GM19328 (cell line): ENCODE results near the gene ABI3BP.

Experiments
- ATAC-seq: cut with Tn5 transposase; IDR thresholded peaks from one replicate; pipeline ENCODE4 v1.9.1; 2021; ENCODE audit warnings: mild to moderate bottlenecking, moderate library complexity; ENCODE audit not compliant: unreplicated experiment

ABI3BP gene

DNA sequence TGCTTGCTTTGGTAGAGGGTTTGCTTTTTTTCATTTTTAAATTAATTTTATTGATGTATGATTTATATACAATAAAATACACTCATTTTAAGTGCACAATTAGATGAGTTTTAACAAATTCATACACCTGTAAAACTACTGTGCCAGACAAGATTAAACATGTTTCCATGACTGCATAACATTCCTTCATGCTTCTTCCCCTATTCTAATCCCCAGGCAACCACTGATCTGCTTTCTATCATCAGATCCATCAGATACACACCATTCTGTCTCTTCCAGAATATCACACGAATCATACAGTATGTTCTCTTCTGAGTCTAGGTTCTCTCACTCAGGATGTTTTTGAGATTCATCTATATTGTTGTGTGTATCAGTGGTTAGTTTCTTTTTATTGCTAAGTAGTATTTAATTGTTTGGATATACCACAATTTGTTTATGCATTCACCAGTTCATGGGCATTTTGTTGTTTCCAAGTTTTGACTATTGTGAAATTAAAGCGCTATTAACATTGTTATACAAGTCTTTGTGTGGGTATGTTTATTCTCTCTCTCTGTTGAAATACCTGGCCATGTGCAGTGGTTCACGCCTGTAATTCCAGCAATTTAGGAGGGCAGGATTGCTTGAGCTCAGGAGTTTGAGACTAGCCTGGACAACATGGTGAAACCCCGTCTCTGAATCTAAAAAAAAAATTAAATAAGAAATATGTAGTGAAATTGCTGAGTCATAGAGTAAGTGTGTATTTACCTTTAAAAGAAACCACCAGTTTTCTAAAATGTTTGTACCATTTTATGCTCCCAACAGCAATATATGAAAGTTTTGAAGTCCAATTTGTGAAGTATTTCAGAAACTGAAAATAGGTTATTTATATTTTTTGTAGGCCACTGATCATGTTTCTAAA is 290.9 kb downstream of the ABI3BP start:
- no peak for ATAC-seq

DNA sequence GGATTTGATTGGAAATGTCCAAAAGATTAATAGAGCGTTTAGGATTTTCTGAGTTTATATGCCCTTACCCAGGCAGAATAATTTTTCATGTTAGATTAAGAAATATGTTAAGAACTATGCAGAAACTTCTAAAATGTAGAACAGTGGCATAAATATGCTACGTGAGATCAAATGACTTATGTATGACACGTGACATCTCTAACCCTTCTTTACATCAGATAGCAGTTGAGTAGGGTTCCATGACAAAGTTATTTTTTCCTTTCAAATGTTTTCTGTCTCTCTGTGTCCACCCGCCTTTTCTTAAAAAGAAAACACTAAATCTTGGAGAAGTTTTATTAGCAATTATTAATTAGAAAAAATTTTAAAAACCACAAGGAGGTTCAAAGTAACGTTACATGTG is 292.5 kb downstream of the ABI3BP start:
- no peak for ATAC-seq
